Fibroblast of peridontal ligament (primary cell): ENCODE data around the gene GSC2.

Source experiments
- DNase-seq: peaks from one replicate; pipeline ENCODE4 v3.0.0-alpha.2; 2010; ENCODE audit errors: extremely low read depth

GSC2 gene

GRCh38 chr22:19097518-19097917, 52.6 kb downstream of the GSC2 start:
- no peak for DNase-seq
